ENCODE measurements around the gene MVB12B. TPM values are rescaled to one million over a fixed set of nuclear protein-coding genes. Genes with fewer than 3 reads are reported as not detected.
A peak's percentile ranks its signal among the peaks of the same experiment; 100 is the strongest.
"Not testable (repeated sequence)": the region's sequence is repeated elsewhere in the genome, so short reads cannot be mapped to it uniquely, and the experiment has no call there.

The MVB12B gene
- total RNA-seq, result 16.5 TPM

DNA sequence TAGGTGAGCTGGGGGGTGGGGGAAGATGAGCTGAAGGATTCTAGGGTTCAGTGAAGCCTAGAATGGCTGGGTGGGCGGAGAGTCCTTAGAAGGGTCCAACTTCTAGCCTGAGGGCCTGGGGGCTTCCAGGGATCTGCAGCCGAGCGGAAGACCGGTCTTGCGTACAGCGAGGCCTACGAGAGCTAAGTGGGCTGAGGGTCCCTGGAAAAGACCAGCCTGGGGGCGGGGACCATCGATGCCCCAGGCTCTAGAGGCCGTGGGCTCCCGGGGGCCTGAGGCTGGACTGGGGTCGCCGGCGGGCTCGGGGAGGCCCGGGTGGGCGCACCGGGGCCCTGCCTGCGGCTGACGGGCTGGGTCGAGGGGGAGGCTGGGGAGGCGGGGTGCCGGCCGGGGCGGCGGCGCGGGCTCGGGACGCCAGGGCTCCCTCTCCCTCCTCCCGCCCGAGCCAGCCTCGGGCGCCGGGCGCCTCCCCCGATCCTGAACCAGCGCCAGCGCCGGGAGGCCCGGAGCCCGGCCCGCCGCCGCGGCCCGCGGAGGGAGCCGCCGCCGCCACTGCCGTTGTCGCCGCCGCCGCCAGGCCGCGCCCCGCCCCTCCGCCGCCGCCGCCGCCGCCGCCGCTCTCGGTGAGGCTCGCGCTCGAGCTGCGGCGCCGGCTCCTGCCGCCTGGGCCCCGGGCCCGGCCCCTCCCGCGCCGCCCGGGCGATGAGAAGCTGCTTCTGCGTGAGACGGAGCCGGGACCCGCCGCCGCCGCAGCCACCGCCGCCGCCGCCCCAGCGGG lies at the start of gene MVB12B:
TSS of gene MVB12B (plus strand) at position 602 of the 778 bp plus-strand sequence. CDS start at position 703, 101 bp downstream.
- intact Hi-C loops (cut with DNase I), result no loop called here

GRCh38 chr9:126283799-126284465 lies 42.7 kb upstream of the MVB12B start:
- peak in 1 of 2 donors; percentile 84 for DNase-seq (ENCODE audit: extremely low spot score in 2 of 2)
- TF ChIP-seq, protein P1, sequence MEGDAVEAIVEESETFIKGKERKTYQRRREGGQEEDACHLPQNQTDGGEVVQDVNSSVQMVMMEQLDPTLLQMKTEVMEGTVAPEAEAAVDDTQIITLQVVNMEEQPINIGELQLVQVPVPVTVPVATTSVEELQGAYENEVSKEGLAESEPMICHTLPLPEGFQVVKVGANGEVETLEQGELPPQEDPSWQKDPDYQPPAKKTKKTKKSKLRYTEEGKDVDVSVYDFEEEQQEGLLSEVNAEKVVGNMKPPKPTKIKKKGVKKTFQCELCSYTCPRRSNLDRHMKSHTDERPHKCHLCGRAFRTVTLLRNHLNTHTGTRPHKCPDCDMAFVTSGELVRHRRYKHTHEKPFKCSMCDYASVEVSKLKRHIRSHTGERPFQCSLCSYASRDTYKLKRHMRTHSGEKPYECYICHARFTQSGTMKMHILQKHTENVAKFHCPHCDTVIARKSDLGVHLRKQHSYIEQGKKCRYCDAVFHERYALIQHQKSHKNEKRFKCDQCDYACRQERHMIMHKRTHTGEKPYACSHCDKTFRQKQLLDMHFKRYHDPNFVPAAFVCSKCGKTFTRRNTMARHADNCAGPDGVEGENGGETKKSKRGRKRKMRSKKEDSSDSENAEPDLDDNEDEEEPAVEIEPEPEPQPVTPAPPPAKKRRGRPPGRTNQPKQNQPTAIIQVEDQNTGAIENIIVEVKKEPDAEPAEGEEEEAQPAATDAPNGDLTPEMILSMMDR (IDR thresholded peaks at IDR 0.05), result no peak
- TF ChIP-seq POLR2AphosphoS5 (IDR thresholded peaks at IDR 0.05; ENCODE audit: insufficient read depth in 1 of 2, low read depth in 1 of 2), result no peak
- TF ChIP-seq POLR2A (IDR thresholded peaks at IDR 0.05), result no peak

More for the DNA sequence above, at the start of gene MVB12B:
- peak within 1 kb of the TSS; percentile 93 for H3K27ac ChIP-seq
- H3K27me3 ChIP-seq, result no peaks in the 10 kb centered on the region
- peaks cover 44% of the 10 kb centered on the region for H3K4me1 ChIP-seq
- peaks cover 7% of the 10 kb centered on the region for H3K9me3 ChIP-seq
- peak within 1 kb of the TSS; percentile 63 to 81 for H3K4me3 ChIP-seq
- H3K36me3 ChIP-seq, result no peaks in the 10 kb centered on the region
- DNase-seq (ENCODE audit: extremely low spot score in 2 of 2), result no peak
- TF ChIP-seq POLR2AphosphoS5 (IDR thresholded peaks at IDR 0.05; ENCODE audit: insufficient read depth in 1 of 2, low read depth in 1 of 2), result no peak
- TF ChIP-seq, protein P1 (IDR thresholded peaks at IDR 0.05), result no peak
- TF ChIP-seq POLR2A (IDR thresholded peaks at IDR 0.05), result no peak

DNA sequence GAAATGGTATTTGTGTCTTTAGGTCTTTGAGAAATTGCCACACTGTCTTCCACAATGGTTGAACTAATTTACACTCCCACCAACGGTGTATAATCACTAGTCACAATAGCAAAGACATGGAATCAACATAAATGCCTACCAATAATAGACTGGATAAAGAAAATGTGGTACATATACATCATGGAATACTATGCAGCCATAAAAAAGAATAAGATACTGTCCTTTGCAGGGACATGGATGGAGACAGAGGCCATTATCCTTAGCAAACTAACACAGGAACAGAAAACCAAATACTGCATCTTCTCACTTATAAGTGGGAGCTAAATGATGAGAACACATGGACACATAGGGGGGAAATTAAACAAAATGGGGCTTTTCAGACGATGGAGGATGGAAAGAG lies 41.0 kb upstream of the MVB12B start:
- intact Hi-C loops (cut with DNase I), result not testable (repeated sequence)

More at GRCh38 chr9:126283799-126284465, 42.7 kb upstream of the MVB12B start:
- no peaks in the 10 kb centered on the region for H3K36me3 ChIP-seq
- no peaks in the 10 kb centered on the region for H3K27me3 ChIP-seq
- no peaks in the 10 kb centered on the region for H3K4me1 ChIP-seq
- intact Hi-C loops (cut with DNase I), result no loop called here
- no peak overlapping the region for H3K27ac ChIP-seq
- no peak overlapping the region for H3K4me3 ChIP-seq
- no peaks in the 10 kb centered on the region for H3K9me3 ChIP-seq

DNA sequence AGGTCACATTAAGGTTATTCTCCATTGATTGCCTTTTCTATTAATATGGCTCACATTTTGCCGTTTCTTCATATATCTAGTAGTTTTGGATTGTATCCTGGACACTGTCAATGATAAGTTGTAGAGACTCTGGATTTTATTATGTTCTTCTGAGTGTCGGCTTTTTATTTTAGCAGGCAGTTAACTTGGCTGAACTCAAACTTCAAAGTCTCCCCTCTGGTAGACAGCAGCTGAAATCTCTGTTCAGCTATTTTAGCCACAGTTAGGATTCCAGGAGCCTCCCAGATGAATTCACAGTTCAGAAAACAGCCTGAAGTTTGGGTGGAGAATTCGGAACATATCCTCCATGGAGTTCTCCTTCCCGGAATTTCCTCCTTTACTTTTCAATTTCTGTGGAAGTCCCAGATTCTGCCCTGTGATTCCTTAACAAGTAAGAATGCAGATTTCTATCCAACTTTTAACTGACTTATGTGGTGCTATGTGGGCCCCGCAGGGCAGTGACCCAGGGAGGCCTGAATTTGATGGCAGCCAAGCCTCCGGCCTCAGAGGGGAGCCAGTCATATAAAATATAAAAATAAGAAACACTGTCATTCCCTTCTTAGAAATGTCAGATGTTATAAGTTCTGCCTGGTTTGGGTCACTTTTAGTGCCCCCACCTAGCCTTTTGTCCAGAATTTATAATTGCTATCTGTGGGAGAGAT lies 39.3 kb upstream of the MVB12B start:
- H3K4me1 ChIP-seq, result no peaks in the 10 kb centered on the region
- H3K9me3 ChIP-seq, result no peaks in the 10 kb centered on the region
- TF ChIP-seq, protein P1 (IDR thresholded peaks at IDR 0.05), result no peak
- TF ChIP-seq POLR2AphosphoS5 (IDR thresholded peaks at IDR 0.05; ENCODE audit: insufficient read depth in 1 of 2, low read depth in 1 of 2), result no peak
- no peak for TF ChIP-seq POLR2A (IDR thresholded peaks at IDR 0.05)
- H3K36me3 ChIP-seq, result no peaks in the 10 kb centered on the region
- no peak overlapping the region for H3K27ac ChIP-seq
- DNase-seq (ENCODE audit: extremely low spot score in 2 of 2), result peak; percentile 6 to 25
- no peaks in the 10 kb centered on the region for H3K27me3 ChIP-seq
- no peak overlapping the region for H3K4me3 ChIP-seq
- intact Hi-C loops (cut with DNase I), result no loop called here

More for the DNA sequence above, 41.0 kb upstream of the MVB12B start:
- H3K27me3 ChIP-seq; H3K27ac ChIP-seq; H3K36me3 ChIP-seq; DNase-seq (ENCODE audit: extremely low spot score in 2 of 2); H3K9me3 ChIP-seq; H3K4me3 ChIP-seq; H3K4me1 ChIP-seq: not testable (repeated sequence)

- DNase-seq (ENCODE audit: extremely low spot score in 2 of 2), result peak; percentile 6 to 70
- H3K27ac ChIP-seq, result no peak overlapping the region
- H3K36me3 ChIP-seq, result no peaks in the 10 kb centered on the region
- intact Hi-C loops (cut with DNase I), result no loop called here
- no peaks in the 10 kb centered on the region for H3K4me1 ChIP-seq
- TF ChIP-seq POLR2AphosphoS5 (IDR thresholded peaks at IDR 0.05; ENCODE audit: insufficient read depth in 1 of 2, low read depth in 1 of 2) (no peak), POLR2A (IDR thresholded peaks at IDR 0.05) (no peak)
- TF ChIP-seq, protein P1 (IDR thresholded peaks at IDR 0.05), result no peak
- H3K9me3 ChIP-seq, result no peaks in the 10 kb centered on the region
- no peaks in the 10 kb centered on the region for H3K27me3 ChIP-seq
- no peak overlapping the region for H3K4me3 ChIP-seq
Measured at GRCh38 chr9:126290871-126291270, 35.8 kb upstream of the MVB12B start.

Data from vagina (tissue), 2 donors.